ENCODE results near the gene CAB39L. TPM values are rescaled to one million over a fixed set of nuclear protein-coding genes. Genes with fewer than 3 reads are reported as not detected.

CAB39L gene
- total and polyA plus RNA-seq, 2 donors (not counting 3 experiments of a cell fraction or from before 2014, with no cell fraction given), result 3.1 to 7.2 TPM

DNA sequence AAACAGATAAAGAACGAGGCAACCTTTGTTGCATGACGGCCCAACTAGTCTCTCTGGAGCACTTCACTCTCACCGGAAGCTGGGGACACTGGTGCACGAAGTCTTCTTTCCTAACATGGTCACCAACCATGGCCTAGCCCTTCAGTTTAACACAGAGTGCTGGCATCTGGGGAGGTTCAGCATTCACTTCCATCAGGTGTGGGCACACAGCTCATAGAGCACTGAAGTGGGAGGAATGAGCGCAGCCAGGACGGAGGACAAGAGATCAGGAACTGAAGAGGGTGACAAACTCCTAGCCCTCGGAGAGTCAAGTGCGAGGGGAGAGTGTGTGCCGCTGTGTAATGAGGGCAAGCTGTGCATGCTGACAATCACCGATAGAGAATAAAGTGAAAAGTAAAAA is 103.7 kb downstream of the CAB39L start:
- DNase-seq (ENCODE audit: low read depth, low spot score) (no peak), FAIRE-seq (no peak)
- BruUV-seq (replicated peaks), result no TSS peak
- Histone ChIP-seq H2AFZ (ENCODE audit: low read depth, low read length) (no peak overlapping the region), H3K79me2 (ENCODE audit: control insufficient read depth, insufficient read depth, low read length) (no peaks in the 10 kb centered on the region), H3K27me3 (ENCODE audit: control insufficient read depth in 2 of 2, insufficient read depth in 2 of 2, low read length in 2 of 2) (no peaks in the 10 kb centered on the region), H3K9ac (replicated peaks; ENCODE audit: extremely low read depth, insufficient read depth, low read length) (no peak overlapping the region), H3K4me2 (ENCODE audit: insufficient read depth, low read length) (no peak overlapping the region), H4K20me1 (replicated peaks; ENCODE audit: control insufficient read depth, extremely low read depth, insufficient read depth, low read length) (no peaks in the 10 kb centered on the region), H3K9me1 (replicated peaks; ENCODE audit: control insufficient read depth, extremely low read depth, insufficient read depth, low read length) (no peaks in the 10 kb centered on the region), H3K4me3 (replicated peaks in 1 of 3; ENCODE audit: insufficient read depth in 1 of 3, low read depth in 1 of 3, low read length in 3 of 3) (no peak overlapping the region), H3K27ac (ENCODE audit: insufficient read depth, low read depth, low read length) (no peak overlapping the region), H3K36me3 (ENCODE audit: control insufficient read depth in 2 of 2, extremely low read depth in 1 of 2, insufficient read depth in 2 of 2, low read length in 2 of 2) (no peaks in the 10 kb centered on the region), H3K9me3 (replicated peaks; ENCODE audit: control insufficient read depth, insufficient read depth, low read length) (no peaks in the 10 kb centered on the region), H3K4me1 (ENCODE audit: control insufficient read depth, extremely low read depth, insufficient read depth, low read length) (no peaks in the 10 kb centered on the region)
- TF ChIP-seq EZH2 (IDR thresholded peaks at IDR 0.05; ENCODE audit: borderline replicate concordance, low read depth, low read length, severe bottlenecking), result no peak
- no peak for TF ChIP-seq FOS (IDR thresholded peaks at IDR 0.05; ENCODE audit: borderline replicate concordance, insufficient read depth, low read length)
- dilution Hi-C loops (cut with MboI; ENCODE audit: extremely low pct_ligation_motif_present, low sequenced_read_pairs) (no loop called here), intact Hi-C loops (cut with micrococcal nuclease) (no loop called here)
- CTCF ChIA-PET, result interaction anchor here (1.1 kb wide), 1 partner anchor 18 kb away, joined by 3 read pairs; no protein-coding TSS in a partner anchor
- POLR2A ChIA-PET, result no interaction called here

DNA sequence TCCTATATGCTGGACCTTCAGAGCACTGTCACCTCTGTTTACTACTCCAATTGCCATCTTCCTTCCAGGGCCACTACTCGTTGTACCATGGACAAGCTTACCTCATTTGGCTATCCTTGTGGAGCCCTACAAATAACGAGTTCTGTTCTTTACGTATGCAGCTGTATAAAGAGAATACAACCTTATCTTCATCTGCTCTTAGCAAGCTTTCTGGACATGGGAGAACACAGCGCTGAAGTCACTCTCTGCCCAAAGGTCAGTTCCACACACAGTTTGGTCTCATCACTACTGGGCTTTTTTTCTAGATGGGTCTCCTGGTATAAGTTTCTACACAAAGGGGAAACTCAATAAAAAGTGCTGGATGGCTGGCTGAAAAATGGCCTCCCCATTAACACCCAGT is 107.2 kb downstream of the CAB39L start:
- ChIA-PET CTCF (interaction anchor here (1.5 kb wide), 1 partner anchor 7 kb away, joined by 5 read pairs; no protein-coding TSS in a partner anchor), POLR2A (no interaction called here)
- Histone ChIP-seq H3K9me3 (replicated peaks; ENCODE audit: control insufficient read depth, insufficient read depth, low read length) (no peaks in the 10 kb centered on the region), H2AFZ (ENCODE audit: low read depth, low read length) (no peak overlapping the region), H3K9me1 (replicated peaks; ENCODE audit: control insufficient read depth, extremely low read depth, insufficient read depth, low read length) (no peaks in the 10 kb centered on the region), H3K36me3 (ENCODE audit: control insufficient read depth in 2 of 2, extremely low read depth in 1 of 2, insufficient read depth in 2 of 2, low read length in 2 of 2) (no peaks in the 10 kb centered on the region), H3K27ac (ENCODE audit: insufficient read depth, low read depth, low read length) (no peak overlapping the region), H3K79me2 (ENCODE audit: control insufficient read depth, insufficient read depth, low read length) (no peaks in the 10 kb centered on the region), H3K4me1 (ENCODE audit: control insufficient read depth, extremely low read depth, insufficient read depth, low read length) (no peaks in the 10 kb centered on the region), H3K4me3 (replicated peaks in 1 of 3; ENCODE audit: insufficient read depth in 1 of 3, low read depth in 1 of 3, low read length in 3 of 3) (no peak overlapping the region), H3K9ac (replicated peaks; ENCODE audit: extremely low read depth, insufficient read depth, low read length) (no peak overlapping the region), H4K20me1 (replicated peaks; ENCODE audit: control insufficient read depth, extremely low read depth, insufficient read depth, low read length) (no peaks in the 10 kb centered on the region), H3K27me3 (ENCODE audit: control insufficient read depth in 2 of 2, insufficient read depth in 2 of 2, low read length in 2 of 2) (no peaks in the 10 kb centered on the region), H3K4me2 (ENCODE audit: insufficient read depth, low read length) (no peak overlapping the region)
- DNase-seq (ENCODE audit: low read depth, low spot score) (no peak), FAIRE-seq (no peak)
- dilution Hi-C loops (cut with MboI; ENCODE audit: extremely low pct_ligation_motif_present, low sequenced_read_pairs), result no loop called here
- BruUV-seq (replicated peaks), result no TSS peak
- intact Hi-C loops (cut with micrococcal nuclease), result no loop called here
- TF ChIP-seq GATA2 (IDR thresholded peaks at IDR 0.05; ENCODE audit: insufficient read depth, insufficient read length, low read depth, low read length), result no peak
- no peak for TF ChIP-seq EZH2 (IDR thresholded peaks at IDR 0.05; ENCODE audit: borderline replicate concordance, low read depth, low read length, severe bottlenecking)
- TF ChIP-seq, protein P1, sequence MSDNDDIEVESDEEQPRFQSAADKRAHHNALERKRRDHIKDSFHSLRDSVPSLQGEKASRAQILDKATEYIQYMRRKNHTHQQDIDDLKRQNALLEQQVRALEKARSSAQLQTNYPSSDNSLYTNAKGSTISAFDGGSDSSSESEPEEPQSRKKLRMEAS (IDR thresholded peaks at IDR 0.05; ENCODE audit: insufficient read depth, insufficient read length), result no peak
- no peak for TF ChIP-seq MYC (IDR thresholded peaks at IDR 0.05; ENCODE audit: low read depth, low read length)
- no peak for TF ChIP-seq POLR2A (IDR thresholded peaks at IDR 0.05; ENCODE audit: low read depth, low read length)
- TF ChIP-seq POLR2AphosphoS5 (IDR thresholded peaks at IDR 0.05; ENCODE audit: insufficient read depth, low read depth, low read length), result no peak
- no peak for TF ChIP-seq FOS (IDR thresholded peaks at IDR 0.05; ENCODE audit: borderline replicate concordance, insufficient read depth, low read length)
- TF ChIP-seq, protein P2, sequence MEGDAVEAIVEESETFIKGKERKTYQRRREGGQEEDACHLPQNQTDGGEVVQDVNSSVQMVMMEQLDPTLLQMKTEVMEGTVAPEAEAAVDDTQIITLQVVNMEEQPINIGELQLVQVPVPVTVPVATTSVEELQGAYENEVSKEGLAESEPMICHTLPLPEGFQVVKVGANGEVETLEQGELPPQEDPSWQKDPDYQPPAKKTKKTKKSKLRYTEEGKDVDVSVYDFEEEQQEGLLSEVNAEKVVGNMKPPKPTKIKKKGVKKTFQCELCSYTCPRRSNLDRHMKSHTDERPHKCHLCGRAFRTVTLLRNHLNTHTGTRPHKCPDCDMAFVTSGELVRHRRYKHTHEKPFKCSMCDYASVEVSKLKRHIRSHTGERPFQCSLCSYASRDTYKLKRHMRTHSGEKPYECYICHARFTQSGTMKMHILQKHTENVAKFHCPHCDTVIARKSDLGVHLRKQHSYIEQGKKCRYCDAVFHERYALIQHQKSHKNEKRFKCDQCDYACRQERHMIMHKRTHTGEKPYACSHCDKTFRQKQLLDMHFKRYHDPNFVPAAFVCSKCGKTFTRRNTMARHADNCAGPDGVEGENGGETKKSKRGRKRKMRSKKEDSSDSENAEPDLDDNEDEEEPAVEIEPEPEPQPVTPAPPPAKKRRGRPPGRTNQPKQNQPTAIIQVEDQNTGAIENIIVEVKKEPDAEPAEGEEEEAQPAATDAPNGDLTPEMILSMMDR (IDR thresholded peaks at IDR 0.05; ENCODE audit: extremely low read depth in 1 of 2, insufficient read depth in 1 of 2, low read depth in 1 of 2, low read length in 2 of 2), result no peak
- no peak for TF ChIP-seq JUN (IDR thresholded peaks at IDR 0.05; ENCODE audit: borderline replicate concordance, insufficient read depth, insufficient read length, low read depth)

Data from endothelial cell of umbilical vein (primary cell).